ENCODE results near the gene PNMA1.

PNMA1 gene

GRCh38 chr14:73713803-73714655, at the start of gene PNMA1:
Gene PNMA1 (minus strand): TSS chr14:73714384. CDS start chr14:73713639, 745 bp downstream.
- peaks cover 13% of the 10 kb centered on the region; the same call in 1 of the 2 replicates for H3K4me1 ChIP-seq (ENCODE audit: insufficient read depth, low read length)
- H3K27ac ChIP-seq (ENCODE audit: low read length): peak within 1 kb of the TSS; percentile 30
- peak within 1 kb of the TSS; percentile 93 for H3K4me3 ChIP-seq (ENCODE audit: low read length)
- peak within 1 kb of the TSS; percentile 94 for H3K9ac ChIP-seq (ENCODE audit: low read depth, low read length)
- H3K9me3 ChIP-seq (ENCODE audit: insufficient read depth, low read depth, low read length): no peaks in the 10 kb centered on the region
- H3K36me3 ChIP-seq (ENCODE audit: insufficient read depth, low read depth, low read length): 0 out of 2 replicates have a peak, but pooled peaks cover 3% of the 10 kb centered on the region
- peaks cover 5% of the 10 kb centered on the region; the same call in 1 of the 2 replicates for H3K27me3 ChIP-seq (ENCODE audit: insufficient read depth, low read length)

- Histone ChIP-seq H3K27me3 (ENCODE audit: insufficient read depth, low read length) (peaks cover 34% of the 10 kb centered on the region), H3K9me3 (ENCODE audit: insufficient read depth, low read depth, low read length) (no peaks in the 10 kb centered on the region), H3K4me1 (ENCODE audit: insufficient read depth, low read length) (peaks cover 12% of the 10 kb centered on the region), H3K36me3 (ENCODE audit: insufficient read depth, low read depth, low read length) (no peaks in the 10 kb centered on the region), H3K9ac (ENCODE audit: low read depth, low read length) (no peak overlapping the region), H3K27ac (ENCODE audit: low read length) (no peak overlapping the region), H3K4me3 (ENCODE audit: low read length) (no peak overlapping the region)
Measured at GRCh38 chr14:73763396-73763795, 49.2 kb upstream of the PNMA1 start.

- H3K4me1 ChIP-seq (ENCODE audit: insufficient read depth, low read length): peaks cover 17% of the 10 kb centered on the region
- H3K27me3 ChIP-seq (ENCODE audit: insufficient read depth, low read length): peaks cover 35% of the 10 kb centered on the region
- no peaks in the 10 kb centered on the region for H3K36me3 ChIP-seq (ENCODE audit: insufficient read depth, low read depth, low read length)
- H3K9me3 ChIP-seq (ENCODE audit: insufficient read depth, low read depth, low read length): no peaks in the 10 kb centered on the region
- H3K27ac ChIP-seq (ENCODE audit: low read length): no peak overlapping the region
- no peak overlapping the region for H3K9ac ChIP-seq (ENCODE audit: low read depth, low read length)
- no peak overlapping the region for H3K4me3 ChIP-seq (ENCODE audit: low read length)
Measured at GRCh38 chr14:73762375-73762822, 48.2 kb upstream of the PNMA1 start.

GRCh38 chr14:73761618-73762355, 47.6 kb upstream of the PNMA1 start:
- no peak overlapping the region for H3K27ac ChIP-seq (ENCODE audit: low read length)
- H3K27me3 ChIP-seq (ENCODE audit: insufficient read depth, low read length): peaks cover 35% of the 10 kb centered on the region
- peaks cover 17% of the 10 kb centered on the region for H3K4me1 ChIP-seq (ENCODE audit: insufficient read depth, low read length)
- peak overlapping the region; percentile 49; the same call in 1 of the 2 replicates for H3K9ac ChIP-seq (ENCODE audit: low read depth, low read length)
- no peak overlapping the region for H3K4me3 ChIP-seq (ENCODE audit: low read length)
- no peaks in the 10 kb centered on the region for H3K9me3 ChIP-seq (ENCODE audit: insufficient read depth, low read depth, low read length)
- no peaks in the 10 kb centered on the region for H3K36me3 ChIP-seq (ENCODE audit: insufficient read depth, low read depth, low read length)

- peaks cover 35% of the 10 kb centered on the region for H3K27me3 ChIP-seq (ENCODE audit: insufficient read depth, low read length)
Measured at GRCh38 chr14:73760598-73761586, 46.7 kb upstream of the PNMA1 start.

GRCh38 chr14:73759714-73760597, 45.8 kb upstream of the PNMA1 start:
- H3K27me3 ChIP-seq (ENCODE audit: insufficient read depth, low read length): peaks cover 35% of the 10 kb centered on the region
- H3K9ac ChIP-seq (ENCODE audit: low read depth, low read length): peak overlapping the region; percentile 96
- no peaks in the 10 kb centered on the region for H3K36me3 ChIP-seq (ENCODE audit: insufficient read depth, low read depth, low read length)
- H3K9me3 ChIP-seq (ENCODE audit: insufficient read depth, low read depth, low read length): no peaks in the 10 kb centered on the region
- no peak overlapping the region for H3K27ac ChIP-seq (ENCODE audit: low read length)
- peaks cover 28% of the 10 kb centered on the region for H3K4me1 ChIP-seq (ENCODE audit: insufficient read depth, low read length)
- peak overlapping the region; percentile 86 for H3K4me3 ChIP-seq (ENCODE audit: low read length)

More at GRCh38 chr14:73760598-73761586, 46.7 kb upstream of the PNMA1 start:
- no peaks in the 10 kb centered on the region for H3K9me3 ChIP-seq (ENCODE audit: insufficient read depth, low read depth, low read length)
- H3K36me3 ChIP-seq (ENCODE audit: insufficient read depth, low read depth, low read length): no peaks in the 10 kb centered on the region
- H3K4me1 ChIP-seq (ENCODE audit: insufficient read depth, low read length): peaks cover 24% of the 10 kb centered on the region
- H3K9ac ChIP-seq (ENCODE audit: low read depth, low read length): peak overlapping the region; percentile 96
- H3K27ac ChIP-seq (ENCODE audit: low read length): no peak overlapping the region
- H3K4me3 ChIP-seq (ENCODE audit: low read length): peak overlapping the region; percentile 86

GRCh38 chr14:73759183-73759713, 45.1 kb upstream of the PNMA1 start:
- Histone ChIP-seq H3K27me3 (ENCODE audit: insufficient read depth, low read length) (peaks cover 35% of the 10 kb centered on the region), H3K27ac (ENCODE audit: low read length) (no peak overlapping the region), H3K9me3 (ENCODE audit: insufficient read depth, low read depth, low read length) (no peaks in the 10 kb centered on the region), H3K4me3 (ENCODE audit: low read length) (peak overlapping the region; percentile 86; the same call in 1 of the 2 replicates), H3K36me3 (ENCODE audit: insufficient read depth, low read depth, low read length) (no peaks in the 10 kb centered on the region), H3K4me1 (ENCODE audit: insufficient read depth, low read length) (peaks cover 31% of the 10 kb centered on the region), H3K9ac (ENCODE audit: low read depth, low read length) (peak overlapping the region; percentile 96; the same call in 1 of the 2 replicates)

GRCh38 chr14:73758392-73759182, 44.4 kb upstream of the PNMA1 start:
- Histone ChIP-seq H3K4me1 (ENCODE audit: insufficient read depth, low read length) (peaks cover 31% of the 10 kb centered on the region), H3K27ac (ENCODE audit: low read length) (no peak overlapping the region), H3K9ac (ENCODE audit: low read depth, low read length) (peak overlapping the region; percentile 50; the same call in 1 of the 2 replicates), H3K27me3 (ENCODE audit: insufficient read depth, low read length) (peaks cover 35% of the 10 kb centered on the region), H3K36me3 (ENCODE audit: insufficient read depth, low read depth, low read length) (no peaks in the 10 kb centered on the region), H3K9me3 (ENCODE audit: insufficient read depth, low read depth, low read length) (no peaks in the 10 kb centered on the region), H3K4me3 (ENCODE audit: low read length) (peak overlapping the region; percentile 86)

- peaks cover 35% of the 10 kb centered on the region for H3K27me3 ChIP-seq (ENCODE audit: insufficient read depth, low read length)
- peak overlapping the region; percentile 86 for H3K4me3 ChIP-seq (ENCODE audit: low read length)
- peaks cover 34% of the 10 kb centered on the region for H3K4me1 ChIP-seq (ENCODE audit: insufficient read depth, low read length)
- no peaks in the 10 kb centered on the region for H3K36me3 ChIP-seq (ENCODE audit: insufficient read depth, low read depth, low read length)
- H3K9ac ChIP-seq (ENCODE audit: low read depth, low read length): no peak overlapping the region; the same call in 1 of the 2 replicates
- H3K9me3 ChIP-seq (ENCODE audit: insufficient read depth, low read depth, low read length): no peaks in the 10 kb centered on the region
- no peak overlapping the region for H3K27ac ChIP-seq (ENCODE audit: low read length)
Measured at GRCh38 chr14:73757876-73758391, 43.8 kb upstream of the PNMA1 start.
